K562 (cell line): Measurements from ENCODE around the gene LOXL4. TPM values are rescaled to one million over a fixed set of nuclear protein-coding genes. Genes with fewer than 3 reads are reported as not detected.

Experiments used
- ATAC-seq: fragments of 200-7000 bp; cut with Tn5 transposase; 3 replicates; pipeline ENCODE4 v1.9.1; 2020; ENCODE audit warnings: moderate library complexity
- BruUV-seq: library from RNA; stranded (reverse); fragments of 400-500 nt; replicated peaks from 2 replicates; lab custom pipeline; 2021; lab: Mats Ljungman, UMichigan
- CTCF ChIA-PET: fragments of 300-600 bp; formaldehyde crosslinking; extraction: SDS; loops from one replicate; lab custom pipeline; 2021; ENCODE audit warnings: low intra/inter-chr PET ratio; lab: Yijun Ruan, JAX
- POLR2A ChIA-PET: fragments of 300-600, 350-650 bp; sonication (Branson Sonifier 250); formaldehyde crosslinking; extraction: SDS; loops from one replicate; lab custom pipeline; 2021; ENCODE audit warnings: antibody characterized with exemption, inconsistent platforms; lab: Yijun Ruan, JAX
- DNase-seq, 4 experiments: peaks; one replicate each; pipeline versions ENCODE4 v3.0.0 to v3.0.0-alpha.2; 2011 to 2018; ENCODE audit warnings: low spot score in 3 of 4, mixed read lengths in 3 of 4; ENCODE audit errors: extremely low read depth in 1 of 4
- FAIRE-seq: peaks from 2 replicates; lab custom pipeline; 2011; peaks lifted over from hg19 to GRCh38; lab: Jason Lieb, UNC
- H2AFZ ChIP-seq: 2 replicates; pipeline ENCODE4 v1.6.0; 2011; ENCODE audit warnings: low read depth, low read length, control low read depth, inconsistent platforms
- H3K27ac ChIP-seq: fragments of 200-600 bp; 3 replicates; pipeline ENCODE4 v1.8.0; 2011; ENCODE audit warnings: low read depth, mild to moderate bottlenecking, control low read depth, inconsistent platforms, low read length, moderate library complexity, mixed read lengths; ENCODE audit errors: extremely low read depth
- H3K27me3 ChIP-seq, 2 experiments: fragments of 300-600 bp in 1 of 2; 2 replicates in 1 of 2; 3 replicates in 1 of 2; pipeline versions ENCODE4 v1.6.0 to v1.8.0; 2011; ENCODE audit warnings: inconsistent platforms in 2 of 2, low read length in 2 of 2, mild to moderate bottlenecking in 1 of 2, mixed read lengths in 1 of 2, moderate library complexity in 1 of 2; ENCODE audit not compliant: control insufficient read depth in 2 of 2, insufficient read depth in 2 of 2
- H3K36me3 ChIP-seq: fragments of 300-600 bp; 3 replicates; pipeline ENCODE4 v1.8.0; 2011; ENCODE audit warnings: mild to moderate bottlenecking, low read length, inconsistent platforms; ENCODE audit not compliant: control insufficient read depth, insufficient read depth
- H3K4me1 ChIP-seq, 2 experiments: fragments of 200-600 bp in 1 of 2; replicated peaks in 1 of 2; 2 replicates in 1 of 2; 3 replicates in 1 of 2; pipeline versions ENCODE4 v1.5.1 to v1.8.0; 2011; ENCODE audit warnings: inconsistent platforms in 2 of 2, low read length in 2 of 2, mild to moderate bottlenecking in 1 of 2, mixed read lengths in 1 of 2, moderate library complexity in 1 of 2; ENCODE audit not compliant: control insufficient read depth in 2 of 2, insufficient read depth in 2 of 2
- H3K4me2 ChIP-seq: 2 replicates; pipeline ENCODE4 v1.6.1; 2011; ENCODE audit warnings: low read length, control low read depth, inconsistent platforms, mixed read lengths; ENCODE audit not compliant: insufficient read depth
- H3K4me3 ChIP-seq: fragments of 200-600 bp; sonication (generic), shearing (Covaris generic); 2 replicates; pipeline ENCODE4 v1.5.1; 2016; ENCODE audit warnings: control low read depth, inconsistent platforms
- H3K79me2 ChIP-seq: fragments of 200-600 bp; 3 replicates; pipeline ENCODE4 v1.8.0; 2011; ENCODE audit warnings: low read length, inconsistent platforms; ENCODE audit not compliant: control insufficient read depth, insufficient read depth
- H3K9ac ChIP-seq, 2 experiments: 2 replicates each; pipeline versions ENCODE4 v1.6.0 to v1.6.1; 2011; ENCODE audit warnings: low read depth in 2 of 2, low read length in 2 of 2, control low read depth in 1 of 2, inconsistent platforms in 1 of 2, mild to moderate bottlenecking in 1 of 2, mixed read lengths in 1 of 2; ENCODE audit not compliant: insufficient read depth in 1 of 2
- H3K9me1 ChIP-seq: one replicate; pipeline ENCODE4 v1.6.0; 2011; ENCODE audit warnings: inconsistent platforms, mild to moderate bottlenecking, low read length, moderate library complexity; ENCODE audit not compliant: control insufficient read depth, insufficient read depth
- H3K9me3 ChIP-seq: replicated peaks from 2 replicates; pipeline ENCODE4 v1.5.1; 2011; ENCODE audit warnings: low read depth, low read length, inconsistent platforms; ENCODE audit not compliant: control insufficient read depth, insufficient read depth
- H4K20me1 ChIP-seq: replicated peaks from 2 replicates; pipeline ENCODE4 v1.6.1; 2011; ENCODE audit warnings: low read length, inconsistent platforms, mixed read lengths; ENCODE audit not compliant: control insufficient read depth, insufficient read depth
- E2F3 ChIP-seq: fragments of 250-450 bp; sonication (Bioruptor Pico); IDR thresholded peaks from 2 replicates; pipeline ENCODE4 v1.4.0; 2020; ENCODE audit warnings: mild to moderate bottlenecking
- RBFOX2 ChIP-seq: fragments of 200-400 bp; formaldehyde crosslinking; IDR thresholded peaks from 2 replicates; pipeline ENCODE4 v1.6.1; 2017; ENCODE audit warnings: low read depth, mild to moderate bottlenecking, low read length, moderate library complexity
- SLC30A9 ChIP-seq: fragments of 250-450 bp; sonication (Bioruptor Pico); IDR thresholded peaks from 2 replicates; pipeline ENCODE4 v1.8.0; 2022; ENCODE audit warnings: mild to moderate bottlenecking, moderate library complexity
- ZKSCAN8 ChIP-seq: fragments of 200-800 bp; sonication (Bioruptor generic); IDR thresholded peaks from 2 replicates; pipeline ENCODE4 v1.6.1; 2016; ENCODE audit warnings: missing genetic modification characterization, missing compliant biosample characterization
- ZNF764 ChIP-seq: fragments of 250-450 bp; sonication (Bioruptor Pico); IDR thresholded peaks from 2 replicates; pipeline ENCODE4 v1.4.0; 2020; ENCODE audit warnings: low read depth, mild to moderate bottlenecking, moderate library complexity
- WGBS: fragments of 100-300 bp; shearing (Covaris generic); methylation state at CpG from one replicate; pipeline ENCODE4 v1.1.6; 2016; ENCODE audit warnings: low coverage, mixed read lengths; ENCODE audit not compliant: insufficient coverage; ENCODE audit errors: missing lambda C conversion rate; 5-methylcytosine and 5-hydroxymethylcytosine counted together
- in situ Hi-C: fragments of 300-500 bp; cut with MboI; formaldehyde crosslinking; loops from 4 replicates; pipeline ENCODE4 v1.15.0; 2018; ENCODE audit warnings: inconsistent platforms, mixed read lengths
- intact Hi-C: fragments of 100-400 bp; cut with micrococcal nuclease; formaldehyde crosslinking; loops from 2 replicates; pipeline ENCODE4 v1.14.2; 2022
- polyA plus RNA-seq, 8 experiments: library from polyadenylated mRNA; depleted of rRNA in 4 of 8; stranded (reverse) in 5 of 8; unstranded in 3 of 8; fragments of >200 nt; fragmentation: Nextera tagmentation in 2 of 8; fragmentation: Illumina TruSeq in 1 of 8; extraction: Ambion mirVana in 2 of 8; extraction: Trizol in 1 of 8; gene quantifications; 2 replicates each; pipeline versions ENCODE4 v1.2.1 to v1.2.3, GENCODE V29; 2011 to 2014; ENCODE audit warnings: inconsistent platforms in 1 of 8, missing spikeins in 1 of 8
- total RNA-seq, 7 experiments: library from RNA; depleted of rRNA in 6 of 7; stranded (reverse); fragments of >200 nt in 6 of 7; fragmentation: Illumina TruSeq in 2 of 7; extraction: Trizol in 2 of 7; gene quantifications; 2 replicates each; pipeline versions ENCODE4 v1.2.1 to v1.2.3, GENCODE V29; 2011 to 2021; ENCODE audit warnings: low replicate concordance in 1 of 7
- TF ChIP-seq, protein P1 (sequence below), 2 experiments: fragments of 450-650 bp; formaldehyde crosslinking in 1 of 2; IDR thresholded peaks; 2 replicates each; pipeline versions ENCODE4 v1.4.0 to v1.6.1; 2014 to 2020; ENCODE audit warnings: mild to moderate bottlenecking in 2 of 2, borderline replicate concordance in 1 of 2, low read depth in 1 of 2
- TF ChIP-seq, protein P2 (sequence below), 3 experiments: IDR thresholded peaks in 2 of 3; conservative IDR thresholded peaks in 1 of 3; 2 replicates each; pipeline ENCODE4 v1.5.1; 2011 to 2012; ENCODE audit warnings: low read length in 3 of 3, mild to moderate bottlenecking in 3 of 3, control low read depth in 2 of 3, improper control_type of control experiment in 1 of 3, inconsistent platforms in 1 of 3, low read depth in 1 of 3, mixed read lengths in 1 of 3, moderate library complexity in 1 of 3; ENCODE audit not compliant: insufficient read depth in 2 of 3
- TF ChIP-seq, protein P3 (sequence below), 2 experiments: fragments of 450-650 bp; IDR thresholded peaks; 2 replicates each; pipeline ENCODE4 v1.6.1; 2016

LOXL4 gene
- total and polyA plus RNA-seq, 9 of the 15 experiments (the other 6 are each of a cell fraction or from before 2014, with no cell fraction given) = 0.03 to 0.35 (median 0.05) TPM; not detected in 3

DNA sequence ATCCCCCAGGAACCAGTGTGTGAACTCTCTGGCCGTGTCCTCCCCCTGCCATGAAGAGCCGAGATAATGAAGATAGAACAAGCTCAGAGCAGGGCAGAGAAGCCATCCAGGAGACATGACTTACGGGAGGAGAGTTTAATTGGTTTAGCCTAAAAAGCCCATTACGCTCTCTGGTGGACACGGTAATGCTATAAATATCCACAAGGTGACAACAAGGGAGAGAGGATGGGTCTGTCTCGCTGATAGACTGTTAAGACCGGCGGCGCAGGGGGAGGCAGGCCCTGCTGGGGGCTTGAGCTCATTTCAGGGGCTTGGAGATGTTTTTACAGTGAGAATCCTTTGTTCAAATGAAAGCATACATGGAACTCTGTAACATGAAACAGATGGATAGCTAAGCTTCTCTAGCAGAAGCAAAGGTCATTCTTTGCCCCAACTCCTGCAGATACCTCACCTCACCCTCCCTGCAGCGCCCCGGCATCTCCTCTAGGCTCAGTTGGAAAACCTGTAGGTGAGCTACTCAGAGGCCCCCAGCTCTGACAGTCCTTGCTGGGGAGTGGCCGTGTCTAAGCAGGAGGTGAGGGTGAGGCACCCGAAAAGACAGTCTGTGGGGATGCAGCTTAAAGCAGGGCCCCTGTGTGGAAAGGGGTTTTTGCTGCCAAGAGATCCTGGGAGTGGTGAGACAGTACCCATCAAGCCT is 40.8 kb upstream of the LOXL4 start:
- no peak overlapping the region for H3K4me2 ChIP-seq
- TF ChIP-seq ZNF764 (CRISPR knock-in tag) (no peak), RBFOX2 (no peak), ZKSCAN8 (CRISPR knock-in tag) (no peak), E2F3 (CRISPR knock-in tag) (no peak), SLC30A9 (CRISPR knock-in tag) (no peak)
- TF ChIP-seq, protein P1, sequence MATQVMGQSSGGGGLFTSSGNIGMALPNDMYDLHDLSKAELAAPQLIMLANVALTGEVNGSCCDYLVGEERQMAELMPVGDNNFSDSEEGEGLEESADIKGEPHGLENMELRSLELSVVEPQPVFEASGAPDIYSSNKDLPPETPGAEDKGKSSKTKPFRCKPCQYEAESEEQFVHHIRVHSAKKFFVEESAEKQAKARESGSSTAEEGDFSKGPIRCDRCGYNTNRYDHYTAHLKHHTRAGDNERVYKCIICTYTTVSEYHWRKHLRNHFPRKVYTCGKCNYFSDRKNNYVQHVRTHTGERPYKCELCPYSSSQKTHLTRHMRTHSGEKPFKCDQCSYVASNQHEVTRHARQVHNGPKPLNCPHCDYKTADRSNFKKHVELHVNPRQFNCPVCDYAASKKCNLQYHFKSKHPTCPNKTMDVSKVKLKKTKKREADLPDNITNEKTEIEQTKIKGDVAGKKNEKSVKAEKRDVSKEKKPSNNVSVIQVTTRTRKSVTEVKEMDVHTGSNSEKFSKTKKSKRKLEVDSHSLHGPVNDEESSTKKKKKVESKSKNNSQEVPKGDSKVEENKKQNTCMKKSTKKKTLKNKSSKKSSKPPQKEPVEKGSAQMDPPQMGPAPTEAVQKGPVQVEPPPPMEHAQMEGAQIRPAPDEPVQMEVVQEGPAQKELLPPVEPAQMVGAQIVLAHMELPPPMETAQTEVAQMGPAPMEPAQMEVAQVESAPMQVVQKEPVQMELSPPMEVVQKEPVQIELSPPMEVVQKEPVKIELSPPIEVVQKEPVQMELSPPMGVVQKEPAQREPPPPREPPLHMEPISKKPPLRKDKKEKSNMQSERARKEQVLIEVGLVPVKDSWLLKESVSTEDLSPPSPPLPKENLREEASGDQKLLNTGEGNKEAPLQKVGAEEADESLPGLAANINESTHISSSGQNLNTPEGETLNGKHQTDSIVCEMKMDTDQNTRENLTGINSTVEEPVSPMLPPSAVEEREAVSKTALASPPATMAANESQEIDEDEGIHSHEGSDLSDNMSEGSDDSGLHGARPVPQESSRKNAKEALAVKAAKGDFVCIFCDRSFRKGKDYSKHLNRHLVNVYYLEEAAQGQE (IDR thresholded peaks at IDR 0.05; ENCODE audit: borderline replicate concordance) = peak; percentile 35; the same call in 1 of the 2 replicates
- TF ChIP-seq, protein P1 (CRISPR knock-in tag; IDR thresholded peaks at IDR 0.05; ENCODE audit: low read depth) = no peak
- TF ChIP-seq, protein P2, sequence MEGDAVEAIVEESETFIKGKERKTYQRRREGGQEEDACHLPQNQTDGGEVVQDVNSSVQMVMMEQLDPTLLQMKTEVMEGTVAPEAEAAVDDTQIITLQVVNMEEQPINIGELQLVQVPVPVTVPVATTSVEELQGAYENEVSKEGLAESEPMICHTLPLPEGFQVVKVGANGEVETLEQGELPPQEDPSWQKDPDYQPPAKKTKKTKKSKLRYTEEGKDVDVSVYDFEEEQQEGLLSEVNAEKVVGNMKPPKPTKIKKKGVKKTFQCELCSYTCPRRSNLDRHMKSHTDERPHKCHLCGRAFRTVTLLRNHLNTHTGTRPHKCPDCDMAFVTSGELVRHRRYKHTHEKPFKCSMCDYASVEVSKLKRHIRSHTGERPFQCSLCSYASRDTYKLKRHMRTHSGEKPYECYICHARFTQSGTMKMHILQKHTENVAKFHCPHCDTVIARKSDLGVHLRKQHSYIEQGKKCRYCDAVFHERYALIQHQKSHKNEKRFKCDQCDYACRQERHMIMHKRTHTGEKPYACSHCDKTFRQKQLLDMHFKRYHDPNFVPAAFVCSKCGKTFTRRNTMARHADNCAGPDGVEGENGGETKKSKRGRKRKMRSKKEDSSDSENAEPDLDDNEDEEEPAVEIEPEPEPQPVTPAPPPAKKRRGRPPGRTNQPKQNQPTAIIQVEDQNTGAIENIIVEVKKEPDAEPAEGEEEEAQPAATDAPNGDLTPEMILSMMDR (IDR thresholded peaks at IDR 0.05 in 2 of 3, conservative IDR thresholded peaks at IDR 0.05 in 1 of 3; ENCODE audit: insufficient read depth in 2 of 3, low read depth in 1 of 3, low read length in 3 of 3) = peak in 2 of 3 experiments; percentile 6 to 26; a peak in 3 of 6 replicates
- TF ChIP-seq, protein P3, sequence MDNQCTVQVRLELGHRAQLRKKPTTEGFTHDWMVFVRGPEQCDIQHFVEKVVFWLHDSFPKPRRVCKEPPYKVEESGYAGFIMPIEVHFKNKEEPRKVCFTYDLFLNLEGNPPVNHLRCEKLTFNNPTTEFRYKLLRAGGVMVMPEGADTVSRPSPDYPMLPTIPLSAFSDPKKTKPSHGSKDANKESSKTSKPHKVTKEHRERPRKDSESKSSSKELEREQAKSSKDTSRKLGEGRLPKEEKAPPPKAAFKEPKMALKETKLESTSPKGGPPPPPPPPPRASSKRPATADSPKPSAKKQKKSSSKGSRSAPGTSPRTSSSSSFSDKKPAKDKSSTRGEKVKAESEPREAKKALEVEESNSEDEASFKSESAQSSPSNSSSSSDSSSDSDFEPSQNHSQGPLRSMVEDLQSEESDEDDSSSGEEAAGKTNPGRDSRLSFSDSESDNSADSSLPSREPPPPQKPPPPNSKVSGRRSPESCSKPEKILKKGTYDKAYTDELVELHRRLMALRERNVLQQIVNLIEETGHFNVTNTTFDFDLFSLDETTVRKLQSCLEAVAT (IDR thresholded peaks at IDR 0.05) = no peak

More for the DNA sequence above, 40.8 kb upstream of the LOXL4 start:
- in situ Hi-C loops = loop anchor here (5.0 to 25.0 kb wide), 2 partner anchors 142 to 397 kb away; no protein-coding TSS in a partner anchor
- H3K36me3 ChIP-seq = no peaks in the 10 kb centered on the region
- ATAC-seq = peak; percentile 81
- H3K79me2 ChIP-seq = no peaks in the 10 kb centered on the region
- no peaks in the 10 kb centered on the region; a peak in 2 of 5 replicates for H3K4me1 ChIP-seq
- H3K9ac ChIP-seq = no peak overlapping the region
- FAIRE-seq = peak; percentile 15
- intact Hi-C loops = loop anchor here (1.0 to 10.0 kb wide), 3 partner anchors 67 to 394 kb away; no protein-coding TSS in a partner anchor
- H3K27me3 ChIP-seq = peaks cover 2 to 34% of the 10 kb centered on the region in 2 experiments; a peak in 2 of 5 replicates
- H3K9me1 ChIP-seq = no peaks in the 10 kb centered on the region
- no peaks in the 10 kb centered on the region for H3K9me3 ChIP-seq
- H2AFZ ChIP-seq = no peak overlapping the region
- BruUV-seq = no TSS peak
- 7% methylated on average over 13 of the region's 13 CpGs for WGBS
- ChIA-PET POLR2A (interaction anchor here (1.4 kb wide), 2 partner anchors 45 to 138 kb away, joined by 5 to 8 read pairs; no protein-coding TSS in a partner anchor), CTCF (no interaction called here)
- no peak overlapping the region for H3K27ac ChIP-seq
- no peak overlapping the region for H3K4me3 ChIP-seq
- H4K20me1 ChIP-seq = peaks cover 3% of the 10 kb centered on the region; the same call in 1 of the 2 replicates
- DNase-seq = peak in 2 of 4 experiments; percentile 14 to 15
